HFF-Myc (cell line): Measurements from ENCODE around the gene DSP.

ENCODE experiments used
- DNase-seq: peaks from one replicate; pipeline ENCODE4 v3.0.0-alpha.2; 2011; ENCODE audit warnings: low read depth; ENCODE audit errors: extremely low read depth
- H3K4me3 ChIP-seq: replicated peaks from 2 replicates; pipeline ENCODE4 v1.5.1; 2011; ENCODE audit warnings: low read depth, mild to moderate bottlenecking, control low read depth, low read length
- TF ChIP-seq, protein P1 (sequence below): IDR thresholded peaks from 2 replicates; pipeline ENCODE4 v1.5.1; 2012; ENCODE audit warnings: mild to moderate bottlenecking, low read depth, low read length, control low read depth; ENCODE audit errors: missing control alignments

Gene DSP, protein sequence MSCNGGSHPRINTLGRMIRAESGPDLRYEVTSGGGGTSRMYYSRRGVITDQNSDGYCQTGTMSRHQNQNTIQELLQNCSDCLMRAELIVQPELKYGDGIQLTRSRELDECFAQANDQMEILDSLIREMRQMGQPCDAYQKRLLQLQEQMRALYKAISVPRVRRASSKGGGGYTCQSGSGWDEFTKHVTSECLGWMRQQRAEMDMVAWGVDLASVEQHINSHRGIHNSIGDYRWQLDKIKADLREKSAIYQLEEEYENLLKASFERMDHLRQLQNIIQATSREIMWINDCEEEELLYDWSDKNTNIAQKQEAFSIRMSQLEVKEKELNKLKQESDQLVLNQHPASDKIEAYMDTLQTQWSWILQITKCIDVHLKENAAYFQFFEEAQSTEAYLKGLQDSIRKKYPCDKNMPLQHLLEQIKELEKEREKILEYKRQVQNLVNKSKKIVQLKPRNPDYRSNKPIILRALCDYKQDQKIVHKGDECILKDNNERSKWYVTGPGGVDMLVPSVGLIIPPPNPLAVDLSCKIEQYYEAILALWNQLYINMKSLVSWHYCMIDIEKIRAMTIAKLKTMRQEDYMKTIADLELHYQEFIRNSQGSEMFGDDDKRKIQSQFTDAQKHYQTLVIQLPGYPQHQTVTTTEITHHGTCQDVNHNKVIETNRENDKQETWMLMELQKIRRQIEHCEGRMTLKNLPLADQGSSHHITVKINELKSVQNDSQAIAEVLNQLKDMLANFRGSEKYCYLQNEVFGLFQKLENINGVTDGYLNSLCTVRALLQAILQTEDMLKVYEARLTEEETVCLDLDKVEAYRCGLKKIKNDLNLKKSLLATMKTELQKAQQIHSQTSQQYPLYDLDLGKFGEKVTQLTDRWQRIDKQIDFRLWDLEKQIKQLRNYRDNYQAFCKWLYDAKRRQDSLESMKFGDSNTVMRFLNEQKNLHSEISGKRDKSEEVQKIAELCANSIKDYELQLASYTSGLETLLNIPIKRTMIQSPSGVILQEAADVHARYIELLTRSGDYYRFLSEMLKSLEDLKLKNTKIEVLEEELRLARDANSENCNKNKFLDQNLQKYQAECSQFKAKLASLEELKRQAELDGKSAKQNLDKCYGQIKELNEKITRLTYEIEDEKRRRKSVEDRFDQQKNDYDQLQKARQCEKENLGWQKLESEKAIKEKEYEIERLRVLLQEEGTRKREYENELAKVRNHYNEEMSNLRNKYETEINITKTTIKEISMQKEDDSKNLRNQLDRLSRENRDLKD (N-terminal part only)

GRCh38 chr6:7541175-7542064 is at the start of gene DSP:
DSP (plus strand) TSS chr6:7541671; CDS start chr6:7541916, 245 bp downstream.
- TF ChIP-seq, protein P1, sequence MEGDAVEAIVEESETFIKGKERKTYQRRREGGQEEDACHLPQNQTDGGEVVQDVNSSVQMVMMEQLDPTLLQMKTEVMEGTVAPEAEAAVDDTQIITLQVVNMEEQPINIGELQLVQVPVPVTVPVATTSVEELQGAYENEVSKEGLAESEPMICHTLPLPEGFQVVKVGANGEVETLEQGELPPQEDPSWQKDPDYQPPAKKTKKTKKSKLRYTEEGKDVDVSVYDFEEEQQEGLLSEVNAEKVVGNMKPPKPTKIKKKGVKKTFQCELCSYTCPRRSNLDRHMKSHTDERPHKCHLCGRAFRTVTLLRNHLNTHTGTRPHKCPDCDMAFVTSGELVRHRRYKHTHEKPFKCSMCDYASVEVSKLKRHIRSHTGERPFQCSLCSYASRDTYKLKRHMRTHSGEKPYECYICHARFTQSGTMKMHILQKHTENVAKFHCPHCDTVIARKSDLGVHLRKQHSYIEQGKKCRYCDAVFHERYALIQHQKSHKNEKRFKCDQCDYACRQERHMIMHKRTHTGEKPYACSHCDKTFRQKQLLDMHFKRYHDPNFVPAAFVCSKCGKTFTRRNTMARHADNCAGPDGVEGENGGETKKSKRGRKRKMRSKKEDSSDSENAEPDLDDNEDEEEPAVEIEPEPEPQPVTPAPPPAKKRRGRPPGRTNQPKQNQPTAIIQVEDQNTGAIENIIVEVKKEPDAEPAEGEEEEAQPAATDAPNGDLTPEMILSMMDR: no peak
- peak within 1 kb of the TSS; percentile 48 for H3K4me3 ChIP-seq
- no peak for DNase-seq

DNA sequence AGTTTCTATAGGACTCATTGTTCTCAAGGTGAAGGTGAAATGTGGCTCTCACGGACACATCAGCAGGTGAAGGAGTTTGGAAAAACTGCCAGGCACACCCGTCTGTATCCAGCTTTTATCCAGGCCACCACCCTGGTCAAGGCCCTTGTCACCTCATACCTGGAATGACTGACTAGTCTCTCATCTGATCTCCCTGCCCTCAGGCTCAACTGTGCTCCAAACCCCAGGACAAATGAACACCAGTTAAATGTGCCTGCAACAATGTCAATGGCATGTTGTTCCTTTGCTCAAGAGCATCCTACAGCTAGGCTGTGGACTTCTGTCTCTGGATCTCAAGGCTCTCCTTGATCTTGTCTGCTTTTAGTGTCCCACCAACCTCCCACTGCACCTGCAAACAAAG is 47.6 kb upstream of the DSP start:
- no peak for DNase-seq
- TF ChIP-seq, protein P1: no peak
- H3K4me3 ChIP-seq: no peak overlapping the region

- TF ChIP-seq, protein P1: no peak
- DNase-seq: no peak
Observed at GRCh38 chr6:7494638-7495037, 46.8 kb upstream of the DSP start.

GRCh38 chr6:7496266-7496875 is 45.1 kb upstream of the DSP start:
- DNase-seq: no peak
- no peak overlapping the region for H3K4me3 ChIP-seq
- TF ChIP-seq, protein P1: no peak

More at GRCh38 chr6:7494638-7495037, 46.8 kb upstream of the DSP start:
- no peak overlapping the region for H3K4me3 ChIP-seq

GRCh38 chr6:7500752-7501282 is 40.7 kb upstream of the DSP start:
- DNase-seq: no peak
- TF ChIP-seq, protein P1: no peak
- H3K4me3 ChIP-seq: no peak overlapping the region
